Measurements from ENCODE around the gene CDC42EP3. TPM values are rescaled to one million over a fixed set of nuclear protein-coding genes. Genes with fewer than 3 reads are reported as not detected.

Gene CDC42EP3
- total and polyA plus RNA-seq, 2 experiments from 2014 or later = 31.4 TPM

DNA sequence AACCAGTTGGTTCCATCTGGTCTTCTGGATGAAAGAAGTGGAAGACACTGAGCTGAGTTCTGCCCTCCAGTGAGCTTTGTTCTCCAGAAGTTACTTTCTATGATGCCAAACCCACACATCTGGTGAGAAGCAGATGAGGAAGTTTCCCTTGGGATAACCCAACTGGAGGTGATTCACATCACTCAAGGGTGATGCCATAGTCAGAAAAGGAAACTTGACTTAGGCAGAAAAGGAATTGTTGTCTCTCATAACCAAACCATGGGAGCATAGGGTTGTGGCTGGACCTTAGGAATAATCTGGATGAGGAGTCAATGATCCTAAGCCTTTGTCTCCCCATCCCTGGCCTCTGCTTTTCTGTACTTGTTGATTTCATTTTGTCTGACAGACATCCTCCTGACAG is 43.7 kb downstream of the CDC42EP3 start:
- no peak overlapping the region for H2AFZ ChIP-seq
- no peaks in the 10 kb centered on the region for H4K20me1 ChIP-seq (replicated peaks; ENCODE audit: insufficient read depth)
- H3K4me1 ChIP-seq (ENCODE audit: insufficient read depth) = no peaks in the 10 kb centered on the region
- no peaks in the 10 kb centered on the region for H3K79me2 ChIP-seq (replicated peaks; ENCODE audit: insufficient read depth)
- H3K36me3 Mint-ChIP-seq (ENCODE audit: low read depth) = no peaks in the 10 kb centered on the region; the same call in 2 of the 3 replicates
- ATAC-seq (no peak), DNase-seq (ENCODE audit: low spot score) (no peak)
- H3F3A ChIP-seq (replicated peaks; ENCODE audit: low read depth) = no peaks in the 10 kb centered on the region
- no peak overlapping the region for H3K4me3 ChIP-seq
- TF ChIP-seq NANOG (IDR thresholded peaks at IDR 0.05; ENCODE audit: borderline replicate concordance) (no peak), CREB1 (CRISPR knock-in tag; IDR thresholded peaks at IDR 0.05; ENCODE audit: low read depth) (no peak)
- H3K36me3 ChIP-seq (ENCODE audit: insufficient read depth) = no peaks in the 10 kb centered on the region
- H3K9me3 Mint-ChIP-seq = no peaks in the 10 kb centered on the region
- no peak overlapping the region for H3K4me3 Mint-ChIP-seq
- H3K4me2 ChIP-seq = no peak overlapping the region
- H3K27ac Mint-ChIP-seq = no peak overlapping the region
- no peaks in the 10 kb centered on the region; the same call in 1 of the 2 replicates for H3K9me2 ChIP-seq (ENCODE audit: insufficient read depth)
- no peaks in the 10 kb centered on the region for H3K27me3 ChIP-seq (ENCODE audit: insufficient read depth)
- H3K27me3 Mint-ChIP-seq (ENCODE audit: insufficient read depth, low read depth, poor library complexity) = no peaks in the 10 kb centered on the region
- peaks cover 3% of the 10 kb centered on the region; the same call in 1 of the 3 replicates for H3K4me1 Mint-ChIP-seq
- no peak overlapping the region for H3K27ac ChIP-seq (ENCODE audit: low read depth)

DNA sequence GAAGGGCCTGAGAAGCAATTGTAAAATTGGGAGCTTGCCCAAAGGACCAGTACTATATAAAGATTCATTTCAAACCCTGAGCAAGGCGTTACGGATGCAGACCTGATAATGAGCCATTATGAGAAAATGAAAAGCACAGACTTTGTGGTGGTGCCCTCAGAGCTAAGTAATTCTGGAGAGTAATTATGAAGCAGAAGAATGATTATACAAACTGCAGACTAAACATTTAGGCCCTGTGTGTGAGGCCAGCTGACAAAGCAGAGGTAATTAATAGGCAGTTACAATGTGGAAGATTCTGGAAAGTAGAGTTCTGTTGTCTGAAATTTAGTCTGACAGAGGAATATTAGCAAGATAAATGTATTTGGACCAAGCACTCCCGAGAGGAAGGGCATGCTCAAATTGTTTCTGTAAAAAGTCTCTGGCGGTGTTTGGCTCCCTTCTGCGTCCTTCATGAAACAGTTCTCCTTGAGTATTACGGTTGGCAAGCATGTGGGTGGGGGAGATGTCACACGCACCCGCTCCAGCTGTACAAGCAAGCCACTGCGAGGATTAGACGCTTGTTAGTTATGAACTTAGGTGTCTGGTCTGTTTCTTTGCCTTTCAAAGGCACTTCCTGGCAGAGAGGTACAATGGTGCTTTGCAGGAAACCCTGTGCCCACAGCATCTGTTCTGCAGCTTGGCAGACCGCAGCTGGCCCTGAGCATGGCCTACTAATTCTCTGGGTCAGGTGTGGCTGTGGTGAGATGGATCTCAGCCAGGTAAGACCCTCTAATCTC is 45.5 kb downstream of the CDC42EP3 start:
- Mint-ChIP-seq H3K9me3 (no peaks in the 10 kb centered on the region), H3K36me3 (ENCODE audit: low read depth) (no peaks in the 10 kb centered on the region; the same call in 2 of the 3 replicates), H3K27me3 (ENCODE audit: insufficient read depth, low read depth, poor library complexity) (no peaks in the 10 kb centered on the region), H3K4me1 (no peaks in the 10 kb centered on the region), H3K4me3 (no peak overlapping the region), H3K27ac (no peak overlapping the region)
- no peak overlapping the region for H3K27ac ChIP-seq (ENCODE audit: low read depth)
- no peaks in the 10 kb centered on the region for H3F3A ChIP-seq (replicated peaks; ENCODE audit: low read depth)
- no peaks in the 10 kb centered on the region for H3K36me3 ChIP-seq (ENCODE audit: insufficient read depth)
- H3K79me2 ChIP-seq (replicated peaks; ENCODE audit: insufficient read depth) = no peaks in the 10 kb centered on the region
- no peaks in the 10 kb centered on the region; the same call in 1 of the 2 replicates for H3K9me2 ChIP-seq (ENCODE audit: insufficient read depth)
- H3K4me3 ChIP-seq = no peak overlapping the region
- no peaks in the 10 kb centered on the region for H3K27me3 ChIP-seq (ENCODE audit: insufficient read depth)
- H4K20me1 ChIP-seq (replicated peaks; ENCODE audit: insufficient read depth) = no peaks in the 10 kb centered on the region
- no peak overlapping the region for H2AFZ ChIP-seq
- H3K4me1 ChIP-seq (ENCODE audit: insufficient read depth) = no peaks in the 10 kb centered on the region
- H3K4me2 ChIP-seq = no peak overlapping the region
- ATAC-seq = no peak
- no peak for DNase-seq (ENCODE audit: low spot score)
- TF ChIP-seq EZH2phosphoT487 (IDR thresholded peaks at IDR 0.05; ENCODE audit: unreplicated experiment) (no peak), POLR2AphosphoS5 (IDR thresholded peaks at IDR 0.05; ENCODE audit: low read depth) (no peak), JUNB (IDR thresholded peaks at IDR 0.05; ENCODE audit: unreplicated experiment) (no peak), ZNF114 (CRISPR knock-in tag; IDR thresholded peaks at IDR 0.05) (no peak), CREB1 (CRISPR knock-in tag; IDR thresholded peaks at IDR 0.05; ENCODE audit: low read depth) (no peak), EZH2 (IDR thresholded peaks at IDR 0.05; ENCODE audit: low read depth, unreplicated experiment) (no peak)
- TF ChIP-seq, protein P1, sequence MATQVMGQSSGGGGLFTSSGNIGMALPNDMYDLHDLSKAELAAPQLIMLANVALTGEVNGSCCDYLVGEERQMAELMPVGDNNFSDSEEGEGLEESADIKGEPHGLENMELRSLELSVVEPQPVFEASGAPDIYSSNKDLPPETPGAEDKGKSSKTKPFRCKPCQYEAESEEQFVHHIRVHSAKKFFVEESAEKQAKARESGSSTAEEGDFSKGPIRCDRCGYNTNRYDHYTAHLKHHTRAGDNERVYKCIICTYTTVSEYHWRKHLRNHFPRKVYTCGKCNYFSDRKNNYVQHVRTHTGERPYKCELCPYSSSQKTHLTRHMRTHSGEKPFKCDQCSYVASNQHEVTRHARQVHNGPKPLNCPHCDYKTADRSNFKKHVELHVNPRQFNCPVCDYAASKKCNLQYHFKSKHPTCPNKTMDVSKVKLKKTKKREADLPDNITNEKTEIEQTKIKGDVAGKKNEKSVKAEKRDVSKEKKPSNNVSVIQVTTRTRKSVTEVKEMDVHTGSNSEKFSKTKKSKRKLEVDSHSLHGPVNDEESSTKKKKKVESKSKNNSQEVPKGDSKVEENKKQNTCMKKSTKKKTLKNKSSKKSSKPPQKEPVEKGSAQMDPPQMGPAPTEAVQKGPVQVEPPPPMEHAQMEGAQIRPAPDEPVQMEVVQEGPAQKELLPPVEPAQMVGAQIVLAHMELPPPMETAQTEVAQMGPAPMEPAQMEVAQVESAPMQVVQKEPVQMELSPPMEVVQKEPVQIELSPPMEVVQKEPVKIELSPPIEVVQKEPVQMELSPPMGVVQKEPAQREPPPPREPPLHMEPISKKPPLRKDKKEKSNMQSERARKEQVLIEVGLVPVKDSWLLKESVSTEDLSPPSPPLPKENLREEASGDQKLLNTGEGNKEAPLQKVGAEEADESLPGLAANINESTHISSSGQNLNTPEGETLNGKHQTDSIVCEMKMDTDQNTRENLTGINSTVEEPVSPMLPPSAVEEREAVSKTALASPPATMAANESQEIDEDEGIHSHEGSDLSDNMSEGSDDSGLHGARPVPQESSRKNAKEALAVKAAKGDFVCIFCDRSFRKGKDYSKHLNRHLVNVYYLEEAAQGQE (IDR thresholded peaks at IDR 0.05; ENCODE audit: unreplicated experiment) = no peak
- TF ChIP-seq, protein P2, sequence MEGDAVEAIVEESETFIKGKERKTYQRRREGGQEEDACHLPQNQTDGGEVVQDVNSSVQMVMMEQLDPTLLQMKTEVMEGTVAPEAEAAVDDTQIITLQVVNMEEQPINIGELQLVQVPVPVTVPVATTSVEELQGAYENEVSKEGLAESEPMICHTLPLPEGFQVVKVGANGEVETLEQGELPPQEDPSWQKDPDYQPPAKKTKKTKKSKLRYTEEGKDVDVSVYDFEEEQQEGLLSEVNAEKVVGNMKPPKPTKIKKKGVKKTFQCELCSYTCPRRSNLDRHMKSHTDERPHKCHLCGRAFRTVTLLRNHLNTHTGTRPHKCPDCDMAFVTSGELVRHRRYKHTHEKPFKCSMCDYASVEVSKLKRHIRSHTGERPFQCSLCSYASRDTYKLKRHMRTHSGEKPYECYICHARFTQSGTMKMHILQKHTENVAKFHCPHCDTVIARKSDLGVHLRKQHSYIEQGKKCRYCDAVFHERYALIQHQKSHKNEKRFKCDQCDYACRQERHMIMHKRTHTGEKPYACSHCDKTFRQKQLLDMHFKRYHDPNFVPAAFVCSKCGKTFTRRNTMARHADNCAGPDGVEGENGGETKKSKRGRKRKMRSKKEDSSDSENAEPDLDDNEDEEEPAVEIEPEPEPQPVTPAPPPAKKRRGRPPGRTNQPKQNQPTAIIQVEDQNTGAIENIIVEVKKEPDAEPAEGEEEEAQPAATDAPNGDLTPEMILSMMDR (conservative IDR thresholded peaks at IDR 0.05; ENCODE audit: low read depth in 2 of 2) = no peak
- TF ChIP-seq, protein P3, sequence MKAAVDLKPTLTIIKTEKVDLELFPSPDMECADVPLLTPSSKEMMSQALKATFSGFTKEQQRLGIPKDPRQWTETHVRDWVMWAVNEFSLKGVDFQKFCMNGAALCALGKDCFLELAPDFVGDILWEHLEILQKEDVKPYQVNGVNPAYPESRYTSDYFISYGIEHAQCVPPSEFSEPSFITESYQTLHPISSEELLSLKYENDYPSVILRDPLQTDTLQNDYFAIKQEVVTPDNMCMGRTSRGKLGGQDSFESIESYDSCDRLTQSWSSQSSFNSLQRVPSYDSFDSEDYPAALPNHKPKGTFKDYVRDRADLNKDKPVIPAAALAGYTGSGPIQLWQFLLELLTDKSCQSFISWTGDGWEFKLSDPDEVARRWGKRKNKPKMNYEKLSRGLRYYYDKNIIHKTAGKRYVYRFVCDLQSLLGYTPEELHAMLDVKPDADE (IDR thresholded peaks at IDR 0.05) = no peak
